BLaER1 (cell line): ENCODE data around the gene EP400.
"Not testable (repeated sequence)": the region's sequence is repeated elsewhere in the genome, so short reads cannot be mapped to it uniquely, and the experiment has no call there.

Experiments used
- H3K27ac ChIP-seq: shearing (Covaris generic); formaldehyde crosslinking; 2 replicates; pipeline ENCODE4 v1.8.1; 2022
- H3K27me3 ChIP-seq: shearing (Covaris generic); formaldehyde crosslinking; 2 replicates; pipeline ENCODE4 v1.8.1; 2022
- H3K36me3 ChIP-seq: shearing (Covaris generic); formaldehyde crosslinking; 2 replicates; pipeline ENCODE4 v1.8.1; 2022
- H3K4me1 ChIP-seq: shearing (Covaris generic); formaldehyde crosslinking; 2 replicates; pipeline ENCODE4 v1.8.1; 2022
- H3K4me2 ChIP-seq: shearing (Covaris generic); formaldehyde crosslinking; 2 replicates; pipeline ENCODE4 v1.8.1; 2022
- H3K4me3 ChIP-seq: shearing (Covaris generic); formaldehyde crosslinking; 2 replicates; pipeline ENCODE4 v1.8.1; 2022
- H3K9ac ChIP-seq: shearing (Covaris generic); formaldehyde crosslinking; 2 replicates; pipeline ENCODE4 v1.8.1; 2022
- H3K9me3 ChIP-seq: shearing (Covaris generic); formaldehyde crosslinking; 2 replicates; pipeline ENCODE4 v1.8.1; 2022
- H4K20me1 ChIP-seq: shearing (Covaris generic); formaldehyde crosslinking; 2 replicates; pipeline ENCODE4 v1.8.1; 2022
- Cebpa-rat ChIP-seq: shearing (Covaris generic); IDR thresholded peaks from 2 replicates; pipeline ENCODE4 v1.8.1; 2022

Gene EP400

DNA sequence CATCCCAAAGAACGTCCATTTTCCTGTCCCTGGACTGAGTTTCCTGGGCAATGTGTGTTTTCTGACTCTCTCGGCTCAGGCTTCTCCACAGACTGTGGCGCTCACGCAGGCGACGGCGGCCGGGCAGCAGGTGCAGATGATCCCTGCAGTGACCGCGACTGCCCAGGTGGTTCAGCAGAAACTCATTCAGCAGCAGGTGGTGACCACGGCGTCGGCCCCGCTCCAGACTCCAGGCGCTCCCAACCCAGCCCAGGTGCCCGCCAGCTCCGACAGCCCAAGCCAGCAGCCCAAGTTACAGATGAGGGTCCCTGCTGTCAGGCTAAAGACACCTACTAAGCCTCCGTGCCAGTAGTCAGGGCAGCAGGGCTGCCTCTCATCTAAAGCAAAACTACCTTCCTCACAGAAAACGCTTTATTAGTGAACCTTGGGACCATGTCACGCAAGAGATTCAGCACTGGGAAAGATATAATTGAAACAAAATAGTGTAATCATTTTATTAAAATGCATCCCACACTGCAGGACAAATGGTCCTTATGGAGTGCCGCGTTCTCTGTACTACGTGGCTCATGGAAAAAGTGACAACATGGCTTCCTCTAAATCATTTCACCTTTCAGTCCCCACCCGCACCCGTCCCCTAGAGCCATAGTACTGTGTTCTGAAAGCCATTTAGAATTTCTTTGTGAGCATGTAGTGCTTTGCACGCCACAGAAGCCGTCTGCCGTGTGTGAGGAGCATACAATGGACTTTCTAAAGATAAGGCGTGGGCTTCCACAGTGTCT, 127.8 kb downstream of the EP400 start:
- TF ChIP-seq Cebpa-rat: no peak
- peaks cover 4% of the 10 kb centered on the region; the same call in 1 of the 2 replicates for H4K20me1 ChIP-seq
- H3K9me3 ChIP-seq: no peaks in the 10 kb centered on the region
- H3K4me3 ChIP-seq: no peak overlapping the region
- no peaks in the 10 kb centered on the region for H3K27me3 ChIP-seq
- peaks cover 10% of the 10 kb centered on the region; the same call in 1 of the 2 replicates for H3K4me1 ChIP-seq
- H3K27ac ChIP-seq: no peak overlapping the region
- no peak overlapping the region for H3K9ac ChIP-seq
- H3K4me2 ChIP-seq: no peak overlapping the region
- H3K36me3 ChIP-seq: peaks cover 81% of the 10 kb centered on the region

DNA sequence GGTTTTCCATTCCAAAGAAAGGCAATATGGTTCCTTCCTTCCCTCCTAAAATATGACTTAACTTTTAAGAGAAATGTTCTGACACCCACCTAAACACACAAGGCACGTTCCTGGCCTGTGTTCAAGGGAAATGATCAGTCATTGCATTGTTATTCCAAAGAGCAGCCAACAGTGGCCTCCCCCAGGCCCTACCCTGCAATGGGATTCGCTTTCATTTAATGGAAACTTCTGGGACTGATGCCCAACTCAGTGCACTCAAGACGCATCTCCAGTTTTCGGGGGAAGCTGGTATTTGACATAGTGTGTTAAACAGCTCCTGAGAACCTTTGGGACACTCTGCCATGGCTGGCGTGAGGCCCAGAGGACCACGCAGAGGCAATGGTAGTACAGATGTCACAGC, 128.4 kb downstream of the EP400 start:
- H3K27ac ChIP-seq: no peak overlapping the region
- peaks cover 3% of the 10 kb centered on the region for H3K4me1 ChIP-seq
- H3K36me3 ChIP-seq: peaks cover 76% of the 10 kb centered on the region
- no peaks in the 10 kb centered on the region for H3K27me3 ChIP-seq
- no peak overlapping the region for H3K4me2 ChIP-seq
- no peak for TF ChIP-seq Cebpa-rat
- H3K4me3 ChIP-seq: no peak overlapping the region
- H3K9me3 ChIP-seq: no peaks in the 10 kb centered on the region
- H4K20me1 ChIP-seq: 0 out of 2 replicates have a peak, but pooled peaks cover 4% of the 10 kb centered on the region
- H3K9ac ChIP-seq: no peak overlapping the region

DNA sequence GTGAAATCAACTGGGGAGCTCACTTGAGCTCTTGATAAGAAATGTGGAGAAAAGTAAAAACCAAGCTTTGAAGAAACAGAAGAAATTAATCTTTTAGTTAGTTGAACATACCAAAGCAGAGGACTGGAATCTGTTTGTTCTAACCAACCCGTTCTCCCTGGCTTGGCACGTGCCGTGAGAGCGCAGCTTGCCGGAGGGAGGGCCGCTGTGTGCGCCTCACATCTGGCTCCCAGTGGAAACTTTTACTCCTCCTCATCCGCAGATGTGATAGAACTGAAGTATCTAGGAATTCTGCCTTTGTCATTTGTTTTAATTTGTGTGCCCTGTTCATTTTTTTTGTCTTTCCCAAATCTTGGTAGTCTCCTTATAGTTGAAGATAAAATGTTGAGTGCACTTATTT, 129.5 kb downstream of the EP400 start:
- 0 out of 2 replicates have a peak, but pooled peaks cover 4% of the 10 kb centered on the region for H4K20me1 ChIP-seq
- H3K9me3 ChIP-seq: no peaks in the 10 kb centered on the region
- no peak overlapping the region for H3K27ac ChIP-seq
- peaks cover 67% of the 10 kb centered on the region for H3K36me3 ChIP-seq
- no peak overlapping the region for H3K9ac ChIP-seq
- H3K4me2 ChIP-seq: no peak overlapping the region
- H3K4me1 ChIP-seq: peaks cover 7% of the 10 kb centered on the region
- no peak for TF ChIP-seq Cebpa-rat
- no peaks in the 10 kb centered on the region for H3K27me3 ChIP-seq
- no peak overlapping the region for H3K4me3 ChIP-seq

DNA sequence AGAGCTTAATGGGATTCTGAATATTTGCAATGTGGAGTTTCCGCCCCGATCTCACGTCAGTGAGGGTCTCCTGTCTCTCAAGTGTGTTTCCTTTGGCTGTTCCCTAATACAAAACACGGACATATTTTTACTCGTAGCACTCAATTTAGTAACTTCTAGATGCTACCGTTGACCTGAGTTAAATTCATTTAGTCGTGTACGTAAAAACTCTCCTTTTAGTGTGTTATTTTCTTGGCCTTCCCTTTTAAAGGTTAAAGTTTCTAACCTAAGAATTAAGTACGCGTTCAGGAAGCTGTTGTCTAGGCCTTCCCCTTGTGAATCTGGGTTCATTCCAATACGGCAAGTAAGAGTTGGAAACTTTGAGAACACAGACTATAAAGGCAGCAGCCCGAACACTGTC, 130.0 kb downstream of the EP400 start:
- H3K9ac ChIP-seq: no peak overlapping the region
- no peak overlapping the region for H3K27ac ChIP-seq
- no peak for TF ChIP-seq Cebpa-rat
- no peak overlapping the region for H3K4me3 ChIP-seq
- H3K27me3 ChIP-seq: no peaks in the 10 kb centered on the region
- H3K4me1 ChIP-seq: peaks cover 7% of the 10 kb centered on the region
- H3K9me3 ChIP-seq: no peaks in the 10 kb centered on the region
- peaks cover 62% of the 10 kb centered on the region for H3K36me3 ChIP-seq
- H3K4me2 ChIP-seq: no peak overlapping the region
- H4K20me1 ChIP-seq: 0 out of 2 replicates have a peak, but pooled peaks cover 4% of the 10 kb centered on the region

DNA sequence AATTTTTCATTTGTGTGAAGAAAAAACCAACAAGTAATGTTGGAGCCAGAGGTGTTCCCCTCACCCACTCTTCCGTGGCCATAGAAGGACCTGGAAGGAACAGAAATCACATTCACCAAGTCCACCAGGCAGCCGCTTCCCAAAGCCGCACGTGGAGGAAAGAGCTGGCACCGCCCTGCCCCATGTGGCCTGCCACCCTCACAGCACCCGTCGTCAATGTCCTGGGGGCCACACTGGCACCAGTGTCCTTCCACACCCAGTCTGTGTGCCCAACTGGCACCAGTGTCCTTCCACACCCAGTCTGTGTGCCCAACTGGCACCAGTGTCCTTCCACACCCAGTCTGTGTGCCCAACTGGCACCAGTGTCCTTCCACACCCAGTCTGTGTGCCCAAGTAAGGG, 130.8 kb downstream of the EP400 start:
- Histone ChIP-seq H3K36me3 (peaks cover 57% of the 10 kb centered on the region), H3K4me1 (peaks cover 13% of the 10 kb centered on the region)
- not testable (repeated sequence) for H3K4me3 ChIP-seq, H3K27ac ChIP-seq, H3K9ac ChIP-seq, H3K9me3 ChIP-seq, H3K4me2 ChIP-seq, H4K20me1 ChIP-seq, H3K27me3 ChIP-seq

DNA sequence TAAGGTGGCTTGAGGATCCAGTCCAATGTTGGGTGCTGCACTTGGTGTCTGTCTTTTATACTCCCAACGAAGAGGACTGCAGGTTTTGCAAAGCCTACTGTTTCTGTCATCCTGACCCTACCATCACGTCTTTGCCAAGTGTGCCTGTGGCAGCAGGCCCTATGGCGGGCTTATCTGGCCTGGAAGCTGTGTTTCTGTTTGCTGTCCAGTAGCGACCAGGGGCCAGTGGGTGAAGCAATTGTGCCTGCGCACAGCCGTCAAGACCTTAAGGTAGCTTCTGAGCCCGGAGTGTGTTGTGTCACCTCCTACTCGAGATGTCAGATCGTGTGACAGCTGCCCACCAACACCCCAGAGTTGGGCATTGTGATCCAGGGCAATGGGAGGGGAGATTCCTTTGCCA, 131.7 kb downstream of the EP400 start:
- no peak overlapping the region for H3K9ac ChIP-seq
- H3K9me3 ChIP-seq: no peaks in the 10 kb centered on the region
- H3K27ac ChIP-seq: no peak overlapping the region
- no peaks in the 10 kb centered on the region for H3K27me3 ChIP-seq
- H3K4me3 ChIP-seq: no peak overlapping the region
- no peak for TF ChIP-seq Cebpa-rat
- H3K4me2 ChIP-seq: no peak overlapping the region
- peaks cover 16% of the 10 kb centered on the region for H4K20me1 ChIP-seq
- H3K36me3 ChIP-seq: peaks cover 54% of the 10 kb centered on the region
- peaks cover 22% of the 10 kb centered on the region for H3K4me1 ChIP-seq

DNA sequence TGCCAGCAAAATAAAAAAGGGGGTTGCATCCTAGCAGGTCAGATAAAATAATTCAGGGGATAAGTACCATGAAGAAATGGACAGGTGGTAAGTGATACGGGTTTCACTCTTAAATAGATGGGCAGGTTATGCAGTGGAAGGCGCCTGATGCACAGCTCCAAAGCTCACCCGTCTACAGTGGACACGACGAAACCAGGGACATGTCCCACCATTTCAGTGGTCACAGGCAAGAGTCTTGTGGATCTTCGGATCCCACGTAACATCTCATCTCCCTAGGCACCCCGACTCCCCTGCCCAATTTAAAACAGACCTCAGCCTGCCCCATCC, 133.8 kb downstream of the EP400 start:
- no peak for TF ChIP-seq Cebpa-rat
- Histone ChIP-seq H3K27ac (peak overlapping the region; percentile 60; the same call in 1 of the 2 replicates), H3K4me3 (peak overlapping the region; percentile 87), H3K4me2 (peak overlapping the region; percentile 97), H4K20me1 (peaks cover 22% of the 10 kb centered on the region), H3K36me3 (peaks cover 43% of the 10 kb centered on the region), H3K4me1 (peaks cover 34% of the 10 kb centered on the region), H3K9me3 (no peaks in the 10 kb centered on the region), H3K9ac (peak overlapping the region; percentile 67; the same call in 1 of the 2 replicates), H3K27me3 (no peaks in the 10 kb centered on the region)

DNA sequence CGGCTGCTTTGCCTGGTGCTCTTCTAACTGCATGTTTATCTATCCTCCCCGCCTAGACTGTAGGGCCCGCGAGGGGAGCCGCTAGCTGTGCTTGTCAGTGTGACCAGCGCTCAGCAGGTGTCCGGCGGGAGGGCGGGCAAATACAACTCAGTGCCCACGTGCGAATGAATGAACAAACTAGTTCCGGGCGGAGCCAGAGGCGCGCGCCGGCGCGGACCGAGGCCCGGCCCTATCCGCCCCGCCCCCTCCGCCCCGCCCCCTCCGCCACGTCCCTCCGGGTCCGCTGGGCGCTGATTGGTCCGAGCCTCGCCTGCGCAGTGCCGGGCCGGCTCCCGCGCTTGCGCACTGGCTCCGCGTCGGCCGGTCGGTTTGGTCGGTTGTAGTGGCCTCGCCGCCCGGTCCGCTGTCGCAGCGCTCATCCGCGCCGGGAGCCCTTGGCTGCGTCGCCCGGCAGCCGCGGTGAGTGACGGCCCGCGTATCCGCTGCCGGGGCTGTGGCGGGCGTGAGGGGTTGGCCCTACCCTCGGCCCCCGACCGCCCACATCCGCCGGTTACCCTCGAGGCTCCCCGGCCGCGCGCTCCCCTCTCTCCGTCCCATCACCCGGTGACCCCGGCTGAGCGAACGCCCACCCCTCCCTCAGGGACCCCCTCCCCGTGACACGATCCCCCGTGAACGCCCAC, 134.3 kb downstream of the EP400 start:
- no peaks in the 10 kb centered on the region for H3K27me3 ChIP-seq
- no peaks in the 10 kb centered on the region for H3K9me3 ChIP-seq
- peaks cover 22% of the 10 kb centered on the region for H4K20me1 ChIP-seq
- H3K4me2 ChIP-seq: peak overlapping the region; percentile 99
- H3K27ac ChIP-seq: peak overlapping the region; percentile 91
- peak overlapping the region; percentile 92 for H3K9ac ChIP-seq
- H3K36me3 ChIP-seq: peaks cover 43% of the 10 kb centered on the region
- H3K4me3 ChIP-seq: peak overlapping the region; percentile 87
- no peak for TF ChIP-seq Cebpa-rat
- H3K4me1 ChIP-seq: peaks cover 34% of the 10 kb centered on the region

DNA sequence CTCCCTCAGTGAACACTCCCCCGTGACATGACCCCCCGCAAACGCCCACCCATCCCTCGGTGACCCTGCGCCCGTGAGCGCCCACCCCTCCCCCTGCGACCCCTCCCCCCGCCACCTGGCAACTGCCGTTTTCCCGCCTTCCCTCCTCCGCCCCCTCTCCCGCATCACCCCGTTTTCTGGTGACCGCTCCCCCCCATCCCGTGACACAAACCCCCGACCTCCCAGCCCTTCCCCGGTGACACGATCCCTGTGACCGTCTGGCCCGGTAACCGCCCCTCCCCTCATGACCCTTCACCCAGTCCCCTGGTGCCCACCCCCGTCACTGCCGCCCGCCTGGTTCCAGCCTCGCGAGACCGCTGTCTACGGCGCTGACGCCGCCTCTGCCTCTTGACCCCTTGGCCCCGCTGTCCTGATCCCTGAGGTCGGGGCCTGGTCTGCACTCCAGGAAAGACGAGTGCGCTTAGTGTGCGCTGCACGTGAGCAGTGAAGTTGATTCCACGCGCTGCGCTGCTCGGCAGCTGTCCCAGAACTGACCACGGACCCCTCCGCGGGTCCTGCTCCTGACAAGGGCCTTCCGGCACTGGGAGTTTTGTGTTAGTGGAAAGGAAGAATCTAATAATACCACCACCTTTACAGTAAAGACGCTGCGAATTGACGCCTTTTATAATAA, 135.0 kb downstream of the EP400 start:
- Histone ChIP-seq H4K20me1 (peaks cover 22% of the 10 kb centered on the region), H3K36me3 (peaks cover 43% of the 10 kb centered on the region), H3K27me3 (no peaks in the 10 kb centered on the region), H3K27ac (peak overlapping the region; percentile 91), H3K4me2 (peak overlapping the region; percentile 99), H3K9me3 (peaks cover 4% of the 10 kb centered on the region; the same call in 1 of the 2 replicates), H3K9ac (peak overlapping the region; percentile 92), H3K4me1 (peaks cover 34% of the 10 kb centered on the region), H3K4me3 (peak overlapping the region; percentile 87)
- no peak for TF ChIP-seq Cebpa-rat

DNA sequence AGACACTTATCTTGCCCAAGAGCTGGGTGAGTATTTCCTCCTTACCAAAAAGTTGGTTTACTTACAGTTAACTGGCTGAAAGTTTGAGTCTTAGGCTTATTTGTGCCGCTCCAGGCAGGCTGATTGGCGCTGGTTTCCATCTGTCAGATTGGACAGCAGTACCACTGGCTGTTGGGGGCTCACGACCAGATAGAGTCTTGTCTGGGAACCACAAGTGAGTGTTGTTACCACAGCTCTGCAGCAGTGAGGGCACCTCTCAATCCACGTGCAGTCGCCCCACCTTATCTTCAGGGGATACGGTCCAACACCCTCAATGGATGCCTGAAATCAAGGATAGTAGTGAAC, 135.5 kb downstream of the EP400 start:
- H3K36me3 ChIP-seq: peaks cover 40% of the 10 kb centered on the region
- H3K9me3 ChIP-seq: peaks cover 4% of the 10 kb centered on the region; the same call in 1 of the 2 replicates
- peak overlapping the region; percentile 92 for H3K9ac ChIP-seq
- peaks cover 34% of the 10 kb centered on the region for H3K4me1 ChIP-seq
- TF ChIP-seq Cebpa-rat: no peak
- no peaks in the 10 kb centered on the region for H3K27me3 ChIP-seq
- H4K20me1 ChIP-seq: peaks cover 22% of the 10 kb centered on the region
- peak overlapping the region; percentile 87 for H3K4me3 ChIP-seq
- peak overlapping the region; percentile 80 for H3K27ac ChIP-seq
- H3K4me2 ChIP-seq: peak overlapping the region; percentile 99
